ENCODE data around the gene CTSA.

Gene CTSA

GRCh38 chr20:45913116-45913515, 22.0 kb downstream of the CTSA start:
- no peak for TF ChIP-seq CTCF (IDR thresholded peaks at IDR 0.05; ENCODE audit: low read length)
- Histone ChIP-seq H3K79me2 (ENCODE audit: insufficient read depth, low read length) (no peaks in the 10 kb centered on the region), H3K27me3 (ENCODE audit: insufficient read depth, low read length) (peaks cover 6% of the 10 kb centered on the region; the same call in 1 of the 2 replicates), H3K9me2 (ENCODE audit: low read depth, low read length) (no peaks in the 10 kb centered on the region), H3F3A (ENCODE audit: insufficient read depth, low read length) (no peaks in the 10 kb centered on the region), H3K9me3 (ENCODE audit: low read length) (no peaks in the 10 kb centered on the region), H3K4me3 (ENCODE audit: low read depth, low read length, poor library complexity, severe bottlenecking) (no peak overlapping the region), H3K27ac (ENCODE audit: low read depth, low read length, poor library complexity, severe bottlenecking) (no peak overlapping the region), H3K36me3 (ENCODE audit: insufficient read depth, low read length) (no peaks in the 10 kb centered on the region), H2AFZ (ENCODE audit: low read length) (no peak overlapping the region), H3K4me2 (ENCODE audit: low read length) (no peak overlapping the region), H4K20me1 (ENCODE audit: insufficient read depth, low read length) (no peaks in the 10 kb centered on the region), H3K4me1 (ENCODE audit: insufficient read depth, low read length, severe bottlenecking) (peaks cover 26% of the 10 kb centered on the region), H3K9ac (ENCODE audit: low read length) (no peak overlapping the region)

GRCh38 chr20:45917790-45918141, 26.6 kb downstream of the CTSA start:
- Histone ChIP-seq H3K27ac (ENCODE audit: low read depth, low read length, poor library complexity, severe bottlenecking) (no peak overlapping the region), H3K4me1 (ENCODE audit: insufficient read depth, low read length, severe bottlenecking) (no peaks in the 10 kb centered on the region), H3K9me3 (ENCODE audit: low read length) (no peaks in the 10 kb centered on the region), H4K20me1 (ENCODE audit: insufficient read depth, low read length) (no peaks in the 10 kb centered on the region), H3K9ac (ENCODE audit: low read length) (no peak overlapping the region), H3K9me2 (ENCODE audit: low read depth, low read length) (no peaks in the 10 kb centered on the region), H3K79me2 (ENCODE audit: insufficient read depth, low read length) (no peaks in the 10 kb centered on the region), H3K4me3 (ENCODE audit: low read depth, low read length, poor library complexity, severe bottlenecking) (no peak overlapping the region), H3F3A (ENCODE audit: insufficient read depth, low read length) (no peaks in the 10 kb centered on the region), H3K4me2 (ENCODE audit: low read length) (no peak overlapping the region), H2AFZ (ENCODE audit: low read length) (no peak overlapping the region), H3K36me3 (ENCODE audit: insufficient read depth, low read length) (no peaks in the 10 kb centered on the region), H3K27me3 (ENCODE audit: insufficient read depth, low read length) (peaks cover 10% of the 10 kb centered on the region; the same call in 1 of the 2 replicates)
- TF ChIP-seq EZH2 (IDR thresholded peaks at IDR 0.05; ENCODE audit: borderline replicate concordance, low read length) (no peak), CTCF (IDR thresholded peaks at IDR 0.05; ENCODE audit: low read length) (no peak)

GRCh38 chr20:45918182-45918737, 27.1 kb downstream of the CTSA start:
- H3K4me1 ChIP-seq (ENCODE audit: insufficient read depth, low read length, severe bottlenecking), result no peaks in the 10 kb centered on the region
- H3K27ac ChIP-seq (ENCODE audit: low read depth, low read length, poor library complexity, severe bottlenecking), result no peak overlapping the region
- H3K4me2 ChIP-seq (ENCODE audit: low read length), result no peak overlapping the region
- H2AFZ ChIP-seq (ENCODE audit: low read length), result no peak overlapping the region
- H3K4me3 ChIP-seq (ENCODE audit: low read depth, low read length, poor library complexity, severe bottlenecking), result no peak overlapping the region
- H3K36me3 ChIP-seq (ENCODE audit: insufficient read depth, low read length), result no peaks in the 10 kb centered on the region
- no peaks in the 10 kb centered on the region for H3K9me2 ChIP-seq (ENCODE audit: low read depth, low read length)
- no peaks in the 10 kb centered on the region for H3K79me2 ChIP-seq (ENCODE audit: insufficient read depth, low read length)
- no peaks in the 10 kb centered on the region for H3K9me3 ChIP-seq (ENCODE audit: low read length)
- no peaks in the 10 kb centered on the region for H4K20me1 ChIP-seq (ENCODE audit: insufficient read depth, low read length)
- H3K27me3 ChIP-seq (ENCODE audit: insufficient read depth, low read length), result peaks cover 10% of the 10 kb centered on the region; the same call in 1 of the 2 replicates
- TF ChIP-seq CTCF (IDR thresholded peaks at IDR 0.05; ENCODE audit: low read length), result no peak
- no peak for TF ChIP-seq EZH2 (IDR thresholded peaks at IDR 0.05; ENCODE audit: borderline replicate concordance, low read length)
- no peak overlapping the region for H3K9ac ChIP-seq (ENCODE audit: low read length)
- no peaks in the 10 kb centered on the region for H3F3A ChIP-seq (ENCODE audit: insufficient read depth, low read length)

Data from OCI-LY1 (cell line).